Vagina (tissue), 2 donors: Measurements from ENCODE around the gene ICOS.

ENCODE experiments used
- POLR2A ChIP-seq, 2 donors: fragments of 450-650 bp; IDR thresholded peaks; one replicate each; pipeline ENCODE4 v1.6.1; 2017; ENCODE audit warnings: antibody characterized with exemption in 2 of 2, mild to moderate bottlenecking in 2 of 2, moderate library complexity in 2 of 2
- POLR2AphosphoS5 ChIP-seq, 2 donors: sonication (generic); formaldehyde crosslinking; IDR thresholded peaks; one replicate each; pipeline ENCODE4 v1.9.0; 2017; ENCODE audit warnings: antibody characterized with exemption in 2 of 2, mild to moderate bottlenecking in 2 of 2, low read depth in 1 of 2; ENCODE audit not compliant: insufficient read depth in 1 of 2
- TF ChIP-seq, protein P1 (sequence below), 3 experiments: fragments of 450-650 bp in 2 of 3; fragments of 200-600 bp in 1 of 3; sonication (generic) in 1 of 3; IDR thresholded peaks; one replicate each; pipeline ENCODE4 v1.5.1; 2017 to 2019; ENCODE audit warnings: antibody characterized with exemption in 3 of 3, mild to moderate bottlenecking in 2 of 3, moderate library complexity in 2 of 3

DNA sequence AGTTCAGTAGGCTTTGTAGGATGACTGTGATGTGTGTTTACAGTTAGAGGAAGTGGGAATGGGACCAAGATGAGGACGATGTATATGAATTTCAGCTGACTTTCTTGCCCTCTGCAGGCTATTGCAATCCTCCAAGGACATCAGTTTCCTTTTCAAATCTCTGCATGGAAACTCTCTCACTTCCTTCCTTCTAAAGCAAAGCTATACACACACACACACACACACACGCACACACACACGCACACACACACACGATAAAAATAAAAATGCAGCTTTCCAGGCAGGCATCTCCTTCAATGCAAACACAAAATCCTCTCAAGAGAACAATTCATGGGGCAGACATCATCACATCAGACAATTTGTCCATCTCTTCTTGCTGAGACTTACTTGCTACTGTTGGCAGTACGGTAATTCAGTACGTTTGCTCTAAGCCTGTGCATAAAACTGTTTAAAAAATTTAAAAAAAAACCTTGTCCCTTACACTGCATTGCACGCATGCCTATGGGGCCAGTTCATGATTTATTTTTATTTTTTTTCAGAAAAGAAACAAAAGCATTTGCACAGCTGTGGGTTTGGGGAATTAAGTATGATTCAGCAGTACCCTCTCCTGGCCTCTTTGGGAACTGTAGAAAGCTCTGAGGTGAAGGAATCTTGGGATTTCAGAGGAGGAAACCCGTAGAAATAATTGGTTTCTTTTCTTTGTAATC lies 27.1 kb upstream of the ICOS start:
- TF ChIP-seq, protein P1, sequence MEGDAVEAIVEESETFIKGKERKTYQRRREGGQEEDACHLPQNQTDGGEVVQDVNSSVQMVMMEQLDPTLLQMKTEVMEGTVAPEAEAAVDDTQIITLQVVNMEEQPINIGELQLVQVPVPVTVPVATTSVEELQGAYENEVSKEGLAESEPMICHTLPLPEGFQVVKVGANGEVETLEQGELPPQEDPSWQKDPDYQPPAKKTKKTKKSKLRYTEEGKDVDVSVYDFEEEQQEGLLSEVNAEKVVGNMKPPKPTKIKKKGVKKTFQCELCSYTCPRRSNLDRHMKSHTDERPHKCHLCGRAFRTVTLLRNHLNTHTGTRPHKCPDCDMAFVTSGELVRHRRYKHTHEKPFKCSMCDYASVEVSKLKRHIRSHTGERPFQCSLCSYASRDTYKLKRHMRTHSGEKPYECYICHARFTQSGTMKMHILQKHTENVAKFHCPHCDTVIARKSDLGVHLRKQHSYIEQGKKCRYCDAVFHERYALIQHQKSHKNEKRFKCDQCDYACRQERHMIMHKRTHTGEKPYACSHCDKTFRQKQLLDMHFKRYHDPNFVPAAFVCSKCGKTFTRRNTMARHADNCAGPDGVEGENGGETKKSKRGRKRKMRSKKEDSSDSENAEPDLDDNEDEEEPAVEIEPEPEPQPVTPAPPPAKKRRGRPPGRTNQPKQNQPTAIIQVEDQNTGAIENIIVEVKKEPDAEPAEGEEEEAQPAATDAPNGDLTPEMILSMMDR (IDR thresholded peaks at IDR 0.05), result peak; percentile 32 to 55 (median 42)
- TF ChIP-seq POLR2AphosphoS5 (IDR thresholded peaks at IDR 0.05; ENCODE audit: insufficient read depth in 1 of 2, low read depth in 1 of 2), result peak in 1 of 2 donors; percentile 9
- TF ChIP-seq POLR2A (IDR thresholded peaks at IDR 0.05), result no peak
